NB4 (cell line): ENCODE measurements around the gene FUBP3.

ENCODE experiments used
- MAX ChIP-seq: IDR thresholded peaks from 2 replicates; pipeline ENCODE4 v1.6.1; 2011; ENCODE audit warnings: low read depth, low read length
- MYC ChIP-seq: IDR thresholded peaks from 2 replicates; pipeline ENCODE4 v1.6.1; 2011; ENCODE audit warnings: low read depth, low read length
- POLR2A ChIP-seq: IDR thresholded peaks from 2 replicates; pipeline ENCODE4 v1.6.1; 2011; ENCODE audit warnings: mild to moderate bottlenecking; ENCODE audit not compliant: insufficient read length; ENCODE audit errors: extremely low read depth
- TF ChIP-seq, protein P1 (sequence below): IDR thresholded peaks from one replicate; pipeline ENCODE4 v1.5.1; 2012; ENCODE audit warnings: low read depth, low read length

GRCh38 chr9:130588416-130588815 lies 9.0 kb downstream of the FUBP3 start:
- TF ChIP-seq, protein P1, sequence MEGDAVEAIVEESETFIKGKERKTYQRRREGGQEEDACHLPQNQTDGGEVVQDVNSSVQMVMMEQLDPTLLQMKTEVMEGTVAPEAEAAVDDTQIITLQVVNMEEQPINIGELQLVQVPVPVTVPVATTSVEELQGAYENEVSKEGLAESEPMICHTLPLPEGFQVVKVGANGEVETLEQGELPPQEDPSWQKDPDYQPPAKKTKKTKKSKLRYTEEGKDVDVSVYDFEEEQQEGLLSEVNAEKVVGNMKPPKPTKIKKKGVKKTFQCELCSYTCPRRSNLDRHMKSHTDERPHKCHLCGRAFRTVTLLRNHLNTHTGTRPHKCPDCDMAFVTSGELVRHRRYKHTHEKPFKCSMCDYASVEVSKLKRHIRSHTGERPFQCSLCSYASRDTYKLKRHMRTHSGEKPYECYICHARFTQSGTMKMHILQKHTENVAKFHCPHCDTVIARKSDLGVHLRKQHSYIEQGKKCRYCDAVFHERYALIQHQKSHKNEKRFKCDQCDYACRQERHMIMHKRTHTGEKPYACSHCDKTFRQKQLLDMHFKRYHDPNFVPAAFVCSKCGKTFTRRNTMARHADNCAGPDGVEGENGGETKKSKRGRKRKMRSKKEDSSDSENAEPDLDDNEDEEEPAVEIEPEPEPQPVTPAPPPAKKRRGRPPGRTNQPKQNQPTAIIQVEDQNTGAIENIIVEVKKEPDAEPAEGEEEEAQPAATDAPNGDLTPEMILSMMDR = no peak
- TF ChIP-seq MYC (no peak), MAX (no peak), POLR2A (no peak)
